DMS53 (cell line): ENCODE results near the gene CSTA.

Experiments
- DNase-seq: peaks from one replicate; lab custom pipeline; 2025; lab: John Stamatoyannopoulos, UW

The CSTA gene, protein sequence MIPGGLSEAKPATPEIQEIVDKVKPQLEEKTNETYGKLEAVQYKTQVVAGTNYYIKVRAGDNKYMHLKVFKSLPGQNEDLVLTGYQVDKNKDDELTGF

DNA sequence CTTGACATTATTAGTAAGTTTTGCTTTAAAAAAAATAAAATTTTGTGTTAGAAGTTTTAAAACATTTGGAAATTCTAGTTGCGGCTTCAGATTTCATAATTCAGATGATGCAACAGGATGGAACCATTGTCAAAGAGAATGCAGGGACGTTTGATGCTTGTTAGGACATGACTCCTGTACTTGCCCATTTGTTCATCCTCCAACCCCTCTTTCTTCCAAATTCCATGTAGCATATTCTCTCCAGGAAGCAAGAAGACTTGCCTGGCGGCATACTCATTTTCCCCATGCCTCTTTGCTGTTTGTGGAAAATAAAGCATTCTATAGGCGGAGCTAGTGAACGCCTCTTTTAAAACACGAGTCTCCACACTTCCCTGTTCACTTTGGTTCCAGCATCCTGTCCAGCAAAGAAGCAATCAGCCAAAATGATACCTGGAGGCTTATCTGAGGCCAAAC is at the start of gene CSTA:
Gene CSTA, plus strand, starts transcription at position 378 of the 453 bp plus-strand sequence. Its CDS starts 45 bp downstream, at position 423.
- no peak for DNase-seq

DNA sequence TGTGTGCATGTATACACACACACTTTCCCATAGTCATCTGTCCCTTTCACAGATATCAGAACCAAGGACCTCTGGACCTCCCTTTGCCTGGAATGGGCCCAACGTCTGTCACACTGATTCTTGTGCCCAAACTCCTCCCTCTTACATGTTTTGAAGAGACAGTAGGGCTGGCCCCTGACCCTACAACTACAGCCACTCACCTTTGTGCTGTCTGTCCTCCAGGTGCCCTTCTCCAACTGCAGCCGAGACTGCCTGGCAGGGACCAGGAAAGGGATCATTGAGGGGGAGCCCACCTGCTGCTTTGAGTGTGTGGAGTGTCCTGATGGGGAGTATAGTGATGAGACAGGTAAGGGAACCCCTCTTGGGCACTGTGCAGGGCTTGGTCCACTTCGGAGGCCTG is 43.2 kb upstream of the CSTA start:
- DNase-seq, result no peak

DNA sequence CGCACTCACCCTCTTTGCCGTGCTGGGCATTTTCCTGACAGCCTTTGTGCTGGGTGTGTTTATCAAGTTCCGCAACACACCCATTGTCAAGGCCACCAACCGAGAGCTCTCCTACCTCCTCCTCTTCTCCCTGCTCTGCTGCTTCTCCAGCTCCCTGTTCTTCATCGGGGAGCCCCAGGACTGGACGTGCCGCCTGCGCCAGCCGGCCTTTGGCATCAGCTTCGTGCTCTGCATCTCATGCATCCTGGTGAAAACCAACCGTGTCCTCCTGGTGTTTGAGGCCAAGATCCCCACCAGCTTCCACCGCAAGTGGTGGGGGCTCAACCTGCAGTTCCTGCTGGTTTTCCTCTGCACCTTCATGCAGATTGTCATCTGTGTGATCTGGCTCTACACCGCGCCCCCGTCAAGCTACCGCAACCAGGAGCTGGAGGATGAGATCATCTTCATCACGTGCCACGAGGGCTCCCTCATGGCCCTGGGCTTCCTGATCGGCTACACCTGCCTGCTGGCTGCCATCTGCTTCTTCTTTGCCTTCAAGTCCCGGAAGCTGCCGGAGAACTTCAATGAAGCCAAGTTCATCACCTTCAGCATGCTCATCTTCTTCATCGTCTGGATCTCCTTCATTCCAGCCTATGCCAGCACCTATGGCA is 41.1 kb upstream of the CSTA start:
- peak; percentile 18 for DNase-seq

DNA sequence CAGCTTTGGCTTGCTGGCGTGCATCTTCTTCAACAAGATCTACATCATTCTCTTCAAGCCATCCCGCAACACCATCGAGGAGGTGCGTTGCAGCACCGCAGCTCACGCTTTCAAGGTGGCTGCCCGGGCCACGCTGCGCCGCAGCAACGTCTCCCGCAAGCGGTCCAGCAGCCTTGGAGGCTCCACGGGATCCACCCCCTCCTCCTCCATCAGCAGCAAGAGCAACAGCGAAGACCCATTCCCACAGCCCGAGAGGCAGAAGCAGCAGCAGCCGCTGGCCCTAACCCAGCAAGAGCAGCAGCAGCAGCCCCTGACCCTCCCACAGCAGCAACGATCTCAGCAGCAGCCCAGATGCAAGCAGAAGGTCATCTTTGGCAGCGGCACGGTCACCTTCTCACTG is 40.6 kb upstream of the CSTA start:
- no peak for DNase-seq

DNA sequence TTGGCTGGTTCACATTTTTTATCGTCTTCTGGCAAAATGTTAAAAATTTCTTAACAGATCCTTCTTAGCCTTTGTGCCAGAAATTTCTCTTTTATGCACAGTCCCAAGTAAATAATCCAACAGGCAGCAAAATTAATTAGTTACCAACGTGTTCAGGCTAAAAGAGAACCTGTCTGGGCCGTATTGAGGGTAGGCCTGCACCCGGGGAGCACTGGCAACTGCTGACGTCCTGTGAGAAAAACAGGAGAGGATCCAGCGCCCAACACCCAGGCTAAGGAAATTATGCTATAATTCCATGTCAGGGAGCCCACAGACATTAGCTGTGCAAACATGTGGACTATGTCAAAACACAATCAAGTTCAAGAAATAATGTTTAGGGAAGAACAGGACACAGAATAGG is 30.7 kb upstream of the CSTA start:
- DNase-seq, result no peak

DNA sequence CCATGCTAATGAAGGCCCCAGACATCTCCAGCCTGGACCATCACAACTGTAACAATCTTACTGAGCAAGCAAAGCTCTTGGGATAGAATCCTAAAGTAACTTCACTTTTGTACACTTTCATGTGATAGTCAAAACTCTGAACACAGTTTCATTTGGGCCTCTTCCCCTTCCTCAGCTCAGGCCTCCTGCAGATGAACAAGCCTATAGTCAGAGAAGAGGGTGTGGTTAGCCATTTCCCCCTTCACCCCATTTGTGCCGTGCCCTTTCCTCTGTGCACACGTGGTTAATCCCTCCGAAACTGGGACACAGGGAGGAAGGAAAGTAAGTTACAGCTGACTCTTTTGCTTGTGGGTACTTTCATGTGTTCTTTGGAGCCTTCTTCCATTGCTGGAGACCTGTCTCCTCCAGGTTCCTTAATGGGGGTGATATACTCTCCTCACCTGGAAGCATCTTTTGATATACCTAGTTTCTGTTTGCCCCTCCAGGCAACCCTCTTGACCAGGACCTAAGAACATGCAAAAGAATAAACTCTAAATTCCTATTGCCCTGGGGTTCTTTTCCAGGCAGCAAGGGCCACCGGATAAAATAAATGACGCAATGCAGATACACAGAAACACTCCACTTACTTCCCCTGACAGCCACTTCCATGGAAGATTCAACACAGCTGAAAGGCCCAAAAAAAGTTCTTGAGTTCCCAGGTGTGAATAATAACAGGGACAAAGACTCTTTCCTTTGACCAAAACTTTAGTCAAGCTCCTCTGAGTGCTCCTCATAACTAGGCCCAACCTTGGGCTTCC is 29.6 kb upstream of the CSTA start:
- no peak for DNase-seq

DNA sequence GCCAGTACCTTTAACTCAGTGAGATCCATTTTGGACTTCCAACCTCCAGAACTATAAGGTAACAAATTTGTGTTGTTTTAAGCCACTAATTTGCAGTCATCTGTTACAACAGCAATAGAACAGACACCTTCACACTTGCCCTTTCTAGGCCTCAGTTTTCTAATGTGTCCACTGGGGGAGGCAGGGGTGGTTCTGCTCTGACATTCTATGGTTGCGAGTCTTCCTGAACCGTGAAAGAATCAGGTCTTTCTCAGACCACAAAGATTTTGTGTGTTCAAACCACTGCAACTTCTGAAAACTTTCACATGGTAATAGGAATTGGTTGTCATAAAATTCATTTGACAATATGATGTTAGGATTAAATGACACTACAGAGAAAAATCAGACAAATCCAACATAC is 26.8 kb upstream of the CSTA start:
- DNase-seq, result no peak

DNA sequence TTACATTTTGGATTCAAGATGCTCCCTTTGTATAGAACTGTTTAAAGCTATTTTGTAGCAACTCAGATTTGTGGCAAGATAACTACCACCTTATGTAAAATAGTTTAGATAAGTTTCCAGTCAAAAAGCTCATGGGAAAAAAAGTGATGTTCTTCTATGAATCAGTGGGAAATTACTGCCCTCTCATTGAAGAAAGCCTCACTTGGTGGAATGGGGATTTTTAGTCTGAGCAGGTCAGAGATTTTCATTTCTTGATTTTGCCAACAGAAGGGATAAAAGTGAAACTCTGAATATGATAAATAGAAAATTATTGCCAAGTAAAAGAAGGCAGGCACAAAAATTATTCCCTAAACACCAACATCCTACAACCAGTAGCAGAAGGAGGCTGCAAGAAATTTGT is 25.8 kb upstream of the CSTA start:
- no peak for DNase-seq

DNA sequence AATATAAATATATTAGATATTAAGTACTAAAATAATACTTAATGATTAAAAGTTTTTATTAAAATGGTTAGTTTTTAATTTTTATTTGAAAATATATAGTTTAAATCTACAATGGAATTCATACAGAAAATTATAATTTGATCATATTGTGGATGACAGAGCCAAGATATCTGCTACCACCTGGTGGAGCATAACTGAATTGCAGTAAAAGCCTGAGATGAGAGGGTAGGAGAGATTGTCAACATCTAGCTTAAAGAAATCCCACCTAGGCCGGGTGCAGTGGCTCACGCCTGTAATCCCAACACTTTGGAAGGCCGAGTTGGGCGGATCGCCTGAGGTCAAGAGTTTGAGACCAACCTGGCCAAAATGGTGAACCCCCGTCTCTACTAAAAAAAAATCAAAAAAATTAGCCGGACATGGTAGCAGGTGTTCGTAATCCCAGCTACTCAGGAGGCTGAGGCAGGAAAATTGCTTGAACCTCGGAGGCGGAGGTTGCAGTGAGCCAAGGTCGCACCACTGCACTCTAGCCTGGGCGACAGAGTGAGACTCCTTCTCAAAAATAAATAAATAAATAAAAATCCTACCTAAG is 25.1 kb upstream of the CSTA start:
- peak; percentile 53 for DNase-seq

DNA sequence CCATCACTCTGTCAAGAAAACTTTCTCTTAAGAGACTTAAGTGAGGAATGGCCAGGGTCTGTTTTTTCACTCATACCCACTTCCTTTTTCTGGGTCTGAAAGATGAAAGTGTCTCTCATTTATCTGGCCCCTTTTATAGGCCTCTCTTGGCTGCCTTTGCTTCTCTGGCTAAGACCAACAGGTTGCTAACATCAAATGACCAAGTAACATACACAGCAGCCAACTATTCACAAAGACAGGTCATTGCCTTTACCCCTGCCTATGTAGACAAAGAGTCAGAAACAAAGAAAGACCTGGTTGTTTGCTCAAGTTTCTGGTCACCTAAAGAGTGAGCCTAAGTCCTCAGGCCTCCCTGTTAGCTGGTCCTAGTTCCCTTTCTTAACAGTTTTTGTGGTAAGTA is 24.0 kb upstream of the CSTA start:
- no peak for DNase-seq

DNA sequence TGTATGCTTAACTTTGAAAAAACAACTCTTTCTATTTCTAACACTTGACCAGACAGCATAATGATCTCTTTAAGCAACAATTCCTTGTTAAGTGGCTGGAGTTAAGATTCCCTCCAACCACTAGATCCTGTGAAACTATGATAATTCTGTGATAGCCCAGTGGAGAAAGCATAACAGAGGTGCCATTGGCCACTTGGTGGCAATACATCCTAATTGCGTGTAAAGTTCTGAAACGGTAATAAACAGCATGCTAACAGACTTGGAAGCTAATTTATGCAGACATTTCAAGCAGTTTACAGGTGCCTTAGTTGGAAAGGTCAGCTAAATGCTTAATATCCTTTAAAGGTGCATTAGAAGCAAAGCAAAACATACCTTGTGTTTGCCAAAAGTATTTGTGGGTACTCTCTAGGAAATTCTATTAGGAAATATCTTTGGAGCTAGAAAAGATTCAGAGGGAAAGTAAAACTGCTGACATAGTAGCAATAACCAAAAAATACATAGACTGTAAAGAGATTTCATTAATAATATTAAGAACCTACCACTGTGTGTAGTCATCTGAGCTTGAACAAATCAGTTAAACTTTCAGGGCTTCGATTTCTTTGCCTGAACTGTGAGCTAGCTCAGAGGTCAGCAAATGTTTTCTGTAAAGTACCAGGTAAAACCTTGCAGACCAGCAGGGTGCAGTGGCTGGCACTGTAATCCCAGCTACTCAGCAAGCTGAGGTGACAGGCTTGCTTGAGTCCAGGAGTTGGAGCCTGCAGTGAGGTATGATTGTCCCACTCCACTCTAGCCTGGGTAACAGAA is 19.0 kb upstream of the CSTA start:
- DNase-seq, result peak; percentile 64

DNA sequence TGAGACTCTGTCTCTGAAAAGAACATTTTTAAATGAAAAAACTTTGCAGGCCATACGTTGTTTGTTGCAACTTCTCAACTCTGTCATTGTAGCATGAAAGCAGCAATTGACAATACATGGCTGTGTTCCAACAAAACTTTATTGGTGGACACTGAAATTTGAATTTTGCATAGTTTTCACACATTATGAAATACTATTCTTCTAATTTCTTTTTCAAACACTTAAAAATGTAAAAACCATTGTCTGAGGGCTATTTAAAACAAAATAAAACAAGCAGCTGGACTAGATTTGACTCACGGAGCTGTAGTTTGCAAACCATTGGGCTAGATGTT is 18.5 kb upstream of the CSTA start:
- no peak for DNase-seq

DNA sequence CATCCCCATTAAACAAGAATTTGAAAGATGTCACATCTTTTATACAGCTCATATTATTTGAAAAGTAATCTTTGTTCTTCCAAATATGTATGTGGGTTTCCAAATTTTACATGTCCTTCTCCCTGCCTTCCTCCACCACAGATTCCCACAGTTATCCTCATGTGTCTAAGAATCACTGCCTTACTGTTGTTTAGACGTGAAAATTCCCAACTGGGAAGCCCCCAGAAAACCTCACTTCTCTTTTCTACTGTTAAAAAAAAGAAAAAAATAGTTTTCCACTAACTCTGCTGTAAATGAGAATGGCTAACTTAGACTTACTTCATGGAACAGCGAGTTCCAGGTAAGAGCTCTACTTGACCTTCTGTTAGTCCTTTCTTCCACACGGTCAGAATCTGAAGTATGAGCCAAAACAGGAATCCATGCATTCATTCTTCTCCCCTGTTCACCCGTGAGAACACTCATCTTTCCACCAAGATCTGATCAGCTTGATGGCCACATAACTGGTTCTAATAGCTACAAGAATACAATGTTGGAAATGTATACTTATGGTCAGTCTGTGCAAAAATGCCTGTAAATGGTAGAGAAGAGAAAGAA is 17.9 kb upstream of the CSTA start:
- DNase-seq, result no peak

DNA sequence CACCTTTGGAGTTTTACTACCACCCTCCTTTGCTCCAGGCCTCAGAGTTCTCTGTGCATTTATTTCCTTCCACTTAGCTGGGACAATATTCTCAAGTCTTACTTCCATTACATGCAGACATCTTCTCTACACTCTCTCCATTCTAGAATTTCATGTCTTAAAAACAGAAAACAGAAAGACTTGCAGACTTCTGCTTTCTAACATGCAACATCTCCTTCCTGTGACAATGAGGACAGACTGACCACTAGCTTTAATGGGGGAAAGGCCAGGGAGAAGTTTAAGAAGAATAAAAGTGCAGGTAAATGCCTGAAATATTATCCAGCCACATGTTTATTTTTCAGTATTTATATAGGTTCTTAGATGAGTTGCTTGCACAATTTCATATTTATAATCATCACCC is 17.1 kb upstream of the CSTA start:
- no peak for DNase-seq

DNA sequence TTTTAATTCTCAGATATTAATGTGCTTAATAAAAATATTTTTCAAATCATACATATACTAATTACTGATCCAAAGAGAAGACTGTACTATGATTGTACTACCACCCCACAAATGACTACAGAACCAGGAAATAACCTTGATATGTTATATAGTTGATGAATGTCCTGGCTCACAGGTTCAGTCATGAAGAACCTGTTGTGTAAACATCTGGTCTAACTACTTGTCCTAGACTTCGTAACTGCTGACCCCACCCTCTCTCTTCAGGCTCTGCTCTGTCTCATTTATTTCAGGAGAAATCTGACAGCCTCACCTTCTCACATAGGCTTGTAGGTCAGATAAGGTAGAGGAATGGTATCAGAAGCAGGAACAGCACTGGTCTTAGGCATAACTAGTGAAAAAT is 14.7 kb upstream of the CSTA start:
- DNase-seq, result peak; percentile 75

DNA sequence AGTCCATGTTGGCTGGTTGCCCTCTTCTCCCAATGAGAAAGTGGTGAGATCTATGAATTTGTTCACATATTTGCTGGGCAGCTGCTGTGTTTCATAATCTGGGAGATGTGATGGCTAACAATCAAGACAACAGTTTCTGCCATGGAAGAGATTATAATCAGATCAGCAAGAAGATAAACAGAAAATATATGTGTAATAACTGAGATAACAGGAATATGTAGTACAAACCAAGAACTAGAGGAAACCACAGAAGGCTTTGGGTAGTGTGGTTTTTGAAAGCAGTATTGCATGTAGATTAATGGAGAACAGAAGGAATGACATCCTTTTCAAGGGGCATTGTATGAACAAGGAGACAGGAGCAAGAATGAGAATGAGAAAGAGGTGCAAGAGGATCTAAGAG is 12.2 kb upstream of the CSTA start:
- DNase-seq, result no peak

DNA sequence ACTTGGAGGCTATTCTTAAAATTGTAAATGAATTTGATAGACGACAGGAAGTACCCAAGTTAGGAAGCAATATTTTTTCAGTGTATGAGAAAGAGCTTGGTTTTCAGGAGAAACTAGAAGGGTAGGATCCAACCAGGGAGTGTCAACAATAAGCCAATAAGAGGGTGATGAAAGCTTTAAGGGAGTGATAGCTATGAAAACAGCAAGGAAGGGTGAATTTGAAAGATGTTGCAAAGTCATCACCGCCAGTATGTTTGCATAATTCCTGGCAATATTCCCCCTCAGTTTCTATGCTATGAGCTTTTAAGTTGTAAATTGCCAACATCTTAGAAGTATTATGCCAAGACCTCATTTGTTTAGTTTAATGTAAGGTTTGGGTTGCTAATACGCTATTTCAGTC is 11.8 kb upstream of the CSTA start:
- DNase-seq, result no peak

DNA sequence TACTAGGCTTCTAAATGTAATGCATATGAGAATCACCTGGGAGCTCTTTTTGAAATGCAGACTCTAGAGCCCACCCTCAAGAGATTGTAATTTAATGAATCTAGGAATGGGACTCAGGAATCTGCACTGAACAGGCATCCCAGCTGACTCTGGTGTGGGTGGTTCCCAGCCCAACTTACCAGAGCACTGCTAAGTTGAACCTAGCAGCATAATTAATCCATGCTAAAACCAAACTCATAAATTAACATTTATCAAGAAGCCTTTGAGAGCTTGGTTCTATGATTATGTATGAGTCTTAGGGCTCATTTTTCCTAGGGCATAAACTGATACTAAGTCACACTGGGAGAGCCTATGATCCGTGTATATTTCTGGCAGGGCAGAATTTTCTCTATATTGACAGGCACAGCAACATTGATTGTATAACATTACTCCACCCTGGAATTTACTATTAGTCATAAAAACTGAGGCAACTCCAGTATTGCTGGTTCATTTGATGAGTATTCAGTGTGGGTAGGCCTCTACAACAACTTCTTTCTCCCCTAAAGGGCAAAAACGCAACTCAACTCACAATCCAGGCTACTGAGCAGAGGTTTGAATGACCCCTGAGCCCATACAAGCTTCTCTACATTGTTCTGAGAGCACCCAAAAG is 10.7 kb upstream of the CSTA start:
- no peak for DNase-seq

DNA sequence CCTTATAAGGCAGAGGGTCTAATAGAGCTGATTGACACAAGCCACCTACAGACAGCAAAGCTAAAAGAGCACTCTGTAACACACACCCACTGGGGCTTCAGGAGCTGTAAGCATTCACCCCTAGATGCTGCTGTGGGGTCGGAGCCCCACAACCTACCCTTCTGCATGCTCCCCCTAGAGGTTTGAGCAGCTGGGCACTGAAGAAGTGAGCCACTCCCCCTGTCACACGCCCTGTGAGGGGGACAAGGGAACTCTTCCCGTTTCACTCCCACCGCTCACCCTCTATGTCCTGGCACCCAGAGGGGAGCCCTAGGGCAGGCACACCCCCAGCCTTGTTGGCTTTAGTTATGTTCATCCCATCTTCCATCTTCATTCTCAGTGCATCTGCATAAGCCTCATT is 9.4 kb upstream of the CSTA start:
- no peak for DNase-seq

DNA sequence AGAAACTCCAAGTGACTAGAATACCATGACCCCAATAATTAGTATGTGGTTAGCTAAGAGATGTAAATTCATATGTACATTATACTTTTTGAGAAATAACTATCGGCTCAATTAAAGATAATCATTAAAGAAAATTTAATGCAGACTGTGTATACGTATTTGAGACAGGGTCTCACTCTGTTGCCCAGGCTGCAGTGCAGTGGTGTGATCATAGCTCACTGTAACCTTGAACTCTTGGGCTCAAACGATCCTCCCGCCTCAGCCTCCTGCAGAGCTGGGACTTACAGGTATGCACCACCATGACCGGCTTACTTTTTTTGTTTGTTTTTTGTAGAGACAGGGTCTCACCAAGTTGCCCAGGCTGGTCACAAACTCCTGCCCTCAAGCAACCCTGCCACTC is 8.7 kb upstream of the CSTA start:
- DNase-seq, result no peak

DNA sequence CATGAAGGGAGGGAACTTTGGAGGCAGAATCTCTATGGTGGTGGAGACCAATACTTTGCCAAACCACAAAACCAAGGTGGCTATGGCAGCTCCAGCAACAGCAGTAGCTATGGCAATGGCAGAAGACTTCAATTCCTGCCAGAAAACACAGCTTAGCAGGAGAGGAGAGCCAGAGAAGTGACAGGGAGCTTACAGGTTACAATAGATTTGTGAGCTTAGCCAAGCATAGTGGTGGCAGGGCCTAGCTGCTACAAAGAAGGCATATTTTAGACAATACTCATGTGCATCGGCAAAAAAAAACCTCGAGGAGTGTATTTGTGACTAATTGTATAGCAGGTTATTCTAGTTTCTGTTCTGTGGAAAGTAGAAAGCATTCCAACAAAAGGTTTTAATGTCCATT is 6.4 kb upstream of the CSTA start:
- peak; percentile 8 for DNase-seq
